H1 (cell line): ENCODE data around the gene PTPRE. TPM values are rescaled to one million over a fixed set of nuclear protein-coding genes. Genes with fewer than 3 reads are reported as not detected.

Experiments
- CTCF ChIA-PET: fragments of 300-600 bp; sonication (Branson Sonifier 250); formaldehyde crosslinking; loops from one replicate; lab custom pipeline; 2021; ENCODE audit not compliant: partially characterized antibody; lab: Charles Lee
- POLR2A ChIA-PET: fragments of 300-600 bp; sonication (Branson Sonifier 250); formaldehyde crosslinking; loops from one replicate; lab custom pipeline; 2021; ENCODE audit warnings: inconsistent platforms; ENCODE audit not compliant: partially characterized antibody; lab: Charles Lee
- DNase-seq, 2 experiments: peaks; one replicate each; pipeline versions ENCODE4 v3.0.0 to v3.0.0-alpha.2; 2010 to 2022; ENCODE audit warnings: low spot score in 2 of 2, low read depth in 1 of 2, mixed read lengths in 1 of 2
- FAIRE-seq: peaks from 2 replicates; lab custom pipeline; 2011; peaks lifted over from hg19 to GRCh38; lab: Jason Lieb, UNC
- H2AFZ ChIP-seq: 2 replicates; pipeline ENCODE4 v1.8.1; 2012; ENCODE audit warnings: low read length, inconsistent platforms
- H2AK5ac ChIP-seq: 2 replicates; pipeline ENCODE4 v1.6.1; 2013; ENCODE audit warnings: low read depth, low read length
- H2BK120ac ChIP-seq: replicated peaks from 2 replicates; pipeline ENCODE3; 2013; ENCODE audit warnings: low read depth, low read length, inconsistent platforms
- H2BK12ac ChIP-seq: 2 replicates; pipeline ENCODE4 v1.6.1; 2013; ENCODE audit warnings: low read depth, low read length
- H2BK15ac ChIP-seq: 2 replicates; pipeline ENCODE4 v1.6.1; 2013; ENCODE audit warnings: low read length
- H2BK20ac ChIP-seq: 2 replicates; pipeline ENCODE4 v1.6.1; 2013; ENCODE audit warnings: low read length
- H2BK5ac ChIP-seq: 2 replicates; pipeline ENCODE4 v1.6.1; 2013; ENCODE audit warnings: low read depth, low read length
- H3K14ac ChIP-seq: 2 replicates; pipeline ENCODE4 v1.6.1; 2013; ENCODE audit warnings: inconsistent platforms; ENCODE audit not compliant: insufficient read length
- H3K18ac ChIP-seq: 2 replicates; pipeline ENCODE4 v1.6.1; 2013; ENCODE audit warnings: low read length; ENCODE audit errors: extremely low read depth
- H3K23ac ChIP-seq: 2 replicates; pipeline ENCODE4 v1.6.1; 2013; ENCODE audit warnings: inconsistent platforms; ENCODE audit not compliant: insufficient read length
- H3K23me2 ChIP-seq: 2 replicates; pipeline ENCODE4 v1.6.1; 2013; ENCODE audit warnings: low read depth, low read length
- H3K27ac ChIP-seq: 2 replicates; pipeline ENCODE4 v1.6.1; 2011; ENCODE audit warnings: low read depth, low read length, inconsistent platforms
- H3K27me3 ChIP-seq, 4 experiments: replicated peaks in 1 of 4; 1 replicate in 1 of 4; 2 replicates in 3 of 4; pipeline versions ENCODE4 v1.6.1 to v1.8.1; 2011 to 2013; ENCODE audit warnings: low read length in 3 of 4, mild to moderate bottlenecking in 3 of 4, inconsistent platforms in 2 of 4, mixed read lengths in 2 of 4, moderate library complexity in 1 of 4; ENCODE audit not compliant: control insufficient read depth in 3 of 4, insufficient read depth in 3 of 4; ENCODE audit errors: extremely low read depth in 1 of 4
- H3K36me3 ChIP-seq, 4 experiments: 2 replicates each; pipeline versions ENCODE4 v1.6.1 to v1.8.1; 2011 to 2013; ENCODE audit warnings: mild to moderate bottlenecking in 4 of 4, low read length in 3 of 4, moderate library complexity in 2 of 4, control low read depth in 1 of 4, inconsistent platforms in 1 of 4; ENCODE audit not compliant: insufficient read depth in 4 of 4, control insufficient read depth in 2 of 4
- H3K4ac ChIP-seq: replicated peaks from 2 replicates; pipeline ENCODE3; 2013; ENCODE audit warnings: low read length, low read depth, mixed read lengths, inconsistent platforms; ENCODE audit not compliant: insufficient read length
- H3K4me1 ChIP-seq, 4 experiments: replicated peaks in 1 of 4; 1 replicate in 1 of 4; 2 replicates in 3 of 4; pipeline versions ENCODE4 v1.6.1 to v1.8.1; 2011 to 2013; ENCODE audit warnings: low read length in 3 of 4, inconsistent platforms in 2 of 4, mixed read lengths in 1 of 4; ENCODE audit not compliant: insufficient read depth in 4 of 4, control insufficient read depth in 3 of 4
- H3K4me2 ChIP-seq, 2 experiments: 2 replicates each; pipeline versions ENCODE4 v1.6.1 to v1.8.1; 2011 to 2013; ENCODE audit warnings: low read depth in 2 of 2, low read length in 2 of 2, control low read depth in 1 of 2, inconsistent platforms in 1 of 2, mild to moderate bottlenecking in 1 of 2; ENCODE audit not compliant: insufficient read depth in 1 of 2
- H3K4me3 ChIP-seq, 4 experiments: fragments of 200-600, 300-600 bp in 1 of 4; sonication (generic), shearing (Covaris generic), sonication (Bioruptor Twin) in 1 of 4; 2 replicates each; pipeline versions ENCODE4 v1.5.1 to v1.8.1; 2011 to 2016; ENCODE audit warnings: low read length in 4 of 4, low read depth in 3 of 4, control low read depth in 2 of 4, inconsistent platforms in 2 of 4, mild to moderate bottlenecking in 2 of 4, mixed read lengths in 1 of 4, moderate library complexity in 1 of 4; ENCODE audit not compliant: insufficient read depth in 2 of 4; ENCODE audit errors: extremely low read depth in 1 of 4
- H3K56ac ChIP-seq: replicated peaks from 2 replicates; pipeline ENCODE3; 2013; ENCODE audit warnings: low read depth, mild to moderate bottlenecking, mixed read lengths, low read length, inconsistent platforms; ENCODE audit not compliant: insufficient read length
- H3K79me1 ChIP-seq: 2 replicates; pipeline ENCODE4 v1.6.1; 2013; ENCODE audit warnings: low read depth, low read length, control low read depth
- H3K79me2 ChIP-seq, 2 experiments: 2 replicates each; pipeline versions ENCODE4 v1.6.1 to v1.8.1; 2012 to 2013; ENCODE audit warnings: low read length in 2 of 2, mild to moderate bottlenecking in 2 of 2, inconsistent platforms in 1 of 2; ENCODE audit not compliant: insufficient read depth in 2 of 2, control insufficient read depth in 1 of 2
- H3K9ac ChIP-seq, 4 experiments: replicated peaks in 1 of 4; 1 replicate in 1 of 4; 2 replicates in 3 of 4; pipeline versions ENCODE4 v1.6.1 to v1.8.1; 2011 to 2013; ENCODE audit warnings: low read depth in 3 of 4, low read length in 3 of 4, control low read depth in 2 of 4, mild to moderate bottlenecking in 2 of 4, moderate library complexity in 2 of 4, inconsistent platforms in 1 of 4; ENCODE audit errors: extremely low read depth in 1 of 4
- H3K9me3 ChIP-seq, 2 experiments: 2 replicates each; pipeline versions ENCODE4 v1.6.1 to v1.8.1; 2012 to 2013; ENCODE audit warnings: mild to moderate bottlenecking in 2 of 2, moderate library complexity in 2 of 2, control low read depth in 1 of 2, inconsistent platforms in 1 of 2, low read depth in 1 of 2, low read length in 1 of 2, mixed read lengths in 1 of 2; ENCODE audit not compliant: insufficient read depth in 2 of 2
- H4K20me1 ChIP-seq, 2 experiments: replicated peaks in 1 of 2; 2 replicates each; pipeline versions ENCODE3 to v1.8.1; 2011 to 2013; ENCODE audit warnings: inconsistent platforms in 2 of 2, low read length in 2 of 2, mild to moderate bottlenecking in 1 of 2; ENCODE audit not compliant: insufficient read depth in 2 of 2, control insufficient read depth in 1 of 2
- H4K5ac ChIP-seq: 2 replicates; pipeline ENCODE4 v1.6.1; 2013; ENCODE audit warnings: low read length, low read depth, mixed read lengths, inconsistent platforms; ENCODE audit not compliant: insufficient read length
- H4K8ac ChIP-seq: 2 replicates; pipeline ENCODE4 v1.8.0; 2013; ENCODE audit warnings: mild to moderate bottlenecking, moderate library complexity, low read length, inconsistent platforms; ENCODE audit not compliant: insufficient read depth; ENCODE audit errors: extremely low read depth
- H4K91ac ChIP-seq: replicated peaks from 2 replicates; pipeline ENCODE3; 2013; ENCODE audit warnings: low read length, mixed read lengths, inconsistent platforms; ENCODE audit not compliant: insufficient read length
- ASH2L ChIP-seq: fragments of 200-600, 300-600 bp; sonication (generic); IDR thresholded peaks from one replicate; pipeline ENCODE4 v1.7.1; 2017; ENCODE audit warnings: low read length
- CBX8 ChIP-seq: fragments of 300-800, 300-1000 bp; sonication (generic); IDR thresholded peaks from 2 replicates; pipeline ENCODE4 v1.7.1; 2016; ENCODE audit warnings: low read depth, low read length, borderline replicate concordance
- CEBPB ChIP-seq: IDR thresholded peaks from 2 replicates; pipeline ENCODE4 v1.6.1; 2012; ENCODE audit warnings: low read depth, low read length
- CHD2 ChIP-seq: IDR thresholded peaks from 2 replicates; pipeline ENCODE4 v1.6.1; 2012; ENCODE audit warnings: low read length, improper control_type of control experiment
- E2F6 ChIP-seq: IDR thresholded peaks from 2 replicates; pipeline ENCODE4 v1.6.1; 2012; ENCODE audit warnings: inconsistent platforms
- EP300 ChIP-seq, 2 experiments: IDR thresholded peaks; 1 replicate in 1 of 2; 2 replicates in 1 of 2; pipeline ENCODE4 v1.6.1; 2011 to 2012; ENCODE audit warnings: low read depth in 2 of 2, low read length in 2 of 2, mild to moderate bottlenecking in 2 of 2, borderline replicate concordance in 1 of 2, inconsistent platforms in 1 of 2, moderate library complexity in 1 of 2
- NANOG ChIP-seq: IDR thresholded peaks from 2 replicates; pipeline ENCODE4 v1.6.1; 2011; ENCODE audit warnings: low read length, low read depth, mild to moderate bottlenecking, inconsistent platforms; ENCODE audit not compliant: insufficient read depth, poor library complexity, severe bottlenecking
- POU5F1 ChIP-seq: IDR thresholded peaks from 2 replicates; pipeline ENCODE4 v1.6.1; 2011; ENCODE audit warnings: low read depth, mild to moderate bottlenecking, low read length, moderate library complexity
- SP2 ChIP-seq: IDR thresholded peaks from 2 replicates; pipeline ENCODE4 v1.6.1; 2012; ENCODE audit warnings: mild to moderate bottlenecking, low read length, inconsistent platforms
- SP4 ChIP-seq: IDR thresholded peaks from 2 replicates; pipeline ENCODE4 v1.6.1; 2012; ENCODE audit warnings: low read length, inconsistent platforms
- SUZ12 ChIP-seq: fragments of 200-600 bp; sonication (generic); IDR thresholded peaks from 2 replicates; pipeline ENCODE4 v1.6.1; 2012; ENCODE audit warnings: mild to moderate bottlenecking, inconsistent platforms, low read length, moderate library complexity, mixed read lengths
- USF2 ChIP-seq: IDR thresholded peaks from 2 replicates; pipeline ENCODE4 v1.6.1; 2011; ENCODE audit warnings: low read length, improper control_type of control experiment
- ZNF274 ChIP-seq: IDR thresholded peaks from 2 replicates; pipeline ENCODE4 v1.7.0; 2012; ENCODE audit warnings: low read length, borderline replicate concordance; ENCODE audit errors: extremely low read depth
- WGBS, 2 experiments: shearing (Covaris generic) in 1 of 2; methylation state at CpG; one replicate each; pipeline versions ENCODE4 v1.1.6 to v1.1.7; 2013 to 2015; ENCODE audit warnings: low lambda C conversion rate in 2 of 2, mixed read lengths in 2 of 2, inconsistent platforms in 1 of 2, low coverage in 1 of 2, missing lambda C conversion rate in 1 of 2; ENCODE audit not compliant: insufficient replicate concordance in 2 of 2, insufficient coverage in 1 of 2, insufficient read length in 1 of 2; ENCODE audit errors: extremely low coverage in 1 of 2, missing lambda C conversion rate in 1 of 2; 5-methylcytosine and 5-hydroxymethylcytosine counted together
- polyA plus RNA-seq, 7 experiments: library from polyadenylated mRNA; depleted of rRNA in 3 of 7; stranded (reverse) in 5 of 7; unstranded in 2 of 7; fragments of >200 nt in 5 of 7; fragments of 200-250 nt in 2 of 7; gene quantifications; 1 replicate in 5 of 7; 2 replicates in 1 of 7; 4 replicates in 1 of 7; pipeline versions ENCODE4 v1.2.1 to v1.2.3, GENCODE V29; 2011 to 2013; ENCODE audit warnings: missing spikeins in 2 of 7, mixed read lengths in 2 of 7
- total RNA-seq: library from RNA; stranded (reverse); fragmentation: NEBNext Ultra II Directional; extraction: Animal tissue kit (Norgen Biotek cat#: 25700); gene quantifications from 2 replicates; pipeline ENCODE4 v1.2.1, GENCODE V29; 2021

Gene PTPRE
- total and polyA plus RNA-seq, 2 of the 8 experiments (the other 6 are each of a cell fraction or from before 2014, with no cell fraction given), result 0.33 to 0.54 TPM

- no peak overlapping the region for H3K4me3 ChIP-seq
- H3K27me3 ChIP-seq, result no peaks in the 10 kb centered on the region; a peak in 1 of 7 replicates
- H3K18ac ChIP-seq, result no peak overlapping the region
- no peak overlapping the region for H3K56ac ChIP-seq
- no peaks in the 10 kb centered on the region for H3K9me3 ChIP-seq
- H3K14ac ChIP-seq, result no peak overlapping the region
- 93% methylated on average over 3 of the region's 3 CpGs; no CpG with 5 or more reads in 1 of the 2 experiments for WGBS, 2 experiments
- H4K91ac ChIP-seq, result no peak overlapping the region
- no peaks in the 10 kb centered on the region for H3K79me1 ChIP-seq
- H3K23me2 ChIP-seq, result no peaks in the 10 kb centered on the region
- DNase-seq, result no peak
- POLR2A ChIA-PET, result no interaction called here
- H2BK120ac ChIP-seq, result no peak overlapping the region
- no peaks in the 10 kb centered on the region for H4K20me1 ChIP-seq
- H3K27ac ChIP-seq, result no peak overlapping the region
- no peak overlapping the region for H2AFZ ChIP-seq
- H2BK15ac ChIP-seq, result no peak overlapping the region
- no peak overlapping the region for H2BK20ac ChIP-seq
- no peaks in the 10 kb centered on the region for H3K4me1 ChIP-seq
- H3K36me3 ChIP-seq, result no peaks in the 10 kb centered on the region
- H3K4me2 ChIP-seq, result no peak overlapping the region
- no peak overlapping the region for H2AK5ac ChIP-seq
- CTCF ChIA-PET, result interaction anchor here (0.7 to 1.2 kb wide), 2 partner anchors 10 to 13 kb away, joined by 3 read pairs; no protein-coding TSS in a partner anchor
- H2BK12ac ChIP-seq, result no peak overlapping the region
- no peak overlapping the region for H3K23ac ChIP-seq
- no peak overlapping the region for H4K8ac ChIP-seq
- H2BK5ac ChIP-seq, result no peak overlapping the region
- FAIRE-seq, result no peak
- H3K79me2 ChIP-seq, result no peaks in the 10 kb centered on the region
- H4K5ac ChIP-seq, result no peak overlapping the region
- no peak overlapping the region for H3K9ac ChIP-seq
- H3K4ac ChIP-seq, result no peak overlapping the region
- TF ChIP-seq USF2, result no peak
- no peak for TF ChIP-seq CEBPB
- no peak for TF ChIP-seq NANOG
- no peak for TF ChIP-seq ASH2L
- no peak for TF ChIP-seq POU5F1
- no peak for TF ChIP-seq CBX8
- no peak for TF ChIP-seq SUZ12
- TF ChIP-seq ZNF274, result no peak
- no peak for TF ChIP-seq SP2
- TF ChIP-seq EP300 (IDR thresholded peaks at IDR 0.05; ENCODE audit: borderline replicate concordance in 1 of 2, low read depth in 2 of 2, low read length in 2 of 2), result no peak
- no peak for TF ChIP-seq E2F6
- no peak for TF ChIP-seq CHD2
- no peak for TF ChIP-seq SP4
These were observed 42.9 kb downstream of the PTPRE start for GRCh38 chr10:127949831-127950230.
